ENCODE measurements around the gene CLIP1. TPM values are rescaled to one million over a fixed set of nuclear protein-coding genes. Genes with fewer than 3 reads are reported as not detected.

The CLIP1 gene
- total RNA-seq, 1 donor, result 25.9 TPM

Other genes starting within 250 kb of the CLIP1 start
- not detected for gene IL31, start 248.4 kb downstream of the CLIP1 start, total RNA-seq
- gene LRRC43, start 239.5 kb downstream of the CLIP1 start, total RNA-seq, result 1.1 TPM
- 0.27 TPM for gene B3GNT4, start 219.0 kb downstream of the CLIP1 start, total RNA-seq
- gene DIABLO, start 196.6 kb downstream of the CLIP1 start, total RNA-seq, result 86.7 TPM
- gene VPS33A, start 156.2 kb downstream of the CLIP1 start, total RNA-seq, result 15.1 TPM
- gene ZCCHC8, start 78.3 kb upstream of the CLIP1 start, total RNA-seq, result 16.4 TPM
- gene RSRC2, start 104.3 kb upstream of the CLIP1 start, total RNA-seq, result 41.7 TPM
- gene KNTC1, start 104.6 kb upstream of the CLIP1 start, total RNA-seq, result 24.8 TPM